ENCODE measurements around the gene SCN2B.

Gene SCN2B

GRCh38 chr11:118145285-118146227 lies 30.9 kb downstream of the SCN2B start:
- H3K4me1 ChIP-seq (ENCODE audit: control insufficient read depth, insufficient read depth, low read length), result no peaks in the 10 kb centered on the region
- H3K36me3 ChIP-seq (ENCODE audit: control insufficient read depth, insufficient read depth, low read length), result no peaks in the 10 kb centered on the region
- H3K9me3 ChIP-seq (ENCODE audit: control insufficient read depth, low read length), result no peaks in the 10 kb centered on the region
- H3K27me3 ChIP-seq (ENCODE audit: control insufficient read depth, insufficient read depth, low read length), result peaks cover 59% of the 10 kb centered on the region
- peak overlapping the region; percentile 47 for H3K9ac ChIP-seq (ENCODE audit: low read length)
- H3K4me3 ChIP-seq (ENCODE audit: low read length), result no peak overlapping the region

- H3K4me3 ChIP-seq (ENCODE audit: low read length), result no peak overlapping the region
- no peaks in the 10 kb centered on the region for H3K36me3 ChIP-seq (ENCODE audit: control insufficient read depth, insufficient read depth, low read length)
- no peaks in the 10 kb centered on the region for H3K9me3 ChIP-seq (ENCODE audit: control insufficient read depth, low read length)
- H3K4me1 ChIP-seq (ENCODE audit: control insufficient read depth, insufficient read depth, low read length), result no peaks in the 10 kb centered on the region
- H3K9ac ChIP-seq (ENCODE audit: low read length), result no peak overlapping the region
- H3K27me3 ChIP-seq (ENCODE audit: control insufficient read depth, insufficient read depth, low read length), result peaks cover 56% of the 10 kb centered on the region
Observed at GRCh38 chr11:118144301-118145268, 31.9 kb downstream of the SCN2B start.

GRCh38 chr11:118143661-118144185 lies 32.7 kb downstream of the SCN2B start:
- peaks cover 49% of the 10 kb centered on the region for H3K27me3 ChIP-seq (ENCODE audit: control insufficient read depth, insufficient read depth, low read length)
- no peaks in the 10 kb centered on the region for H3K36me3 ChIP-seq (ENCODE audit: control insufficient read depth, insufficient read depth, low read length)
- H3K4me3 ChIP-seq (ENCODE audit: low read length), result no peak overlapping the region
- H3K9ac ChIP-seq (ENCODE audit: low read length), result no peak overlapping the region
- H3K9me3 ChIP-seq (ENCODE audit: control insufficient read depth, low read length), result no peaks in the 10 kb centered on the region
- H3K4me1 ChIP-seq (ENCODE audit: control insufficient read depth, insufficient read depth, low read length), result no peaks in the 10 kb centered on the region

GRCh38 chr11:118142809-118143208 lies 33.6 kb downstream of the SCN2B start:
- Histone ChIP-seq H3K4me3 (ENCODE audit: low read length) (no peak overlapping the region), H3K9ac (ENCODE audit: low read length) (no peak overlapping the region), H3K36me3 (ENCODE audit: control insufficient read depth, insufficient read depth, low read length) (no peaks in the 10 kb centered on the region), H3K4me1 (ENCODE audit: control insufficient read depth, insufficient read depth, low read length) (no peaks in the 10 kb centered on the region), H3K27me3 (ENCODE audit: control insufficient read depth, insufficient read depth, low read length) (peaks cover 52% of the 10 kb centered on the region), H3K9me3 (ENCODE audit: control insufficient read depth, low read length) (no peaks in the 10 kb centered on the region)

- Histone ChIP-seq H3K4me1 (ENCODE audit: control insufficient read depth, insufficient read depth, low read length) (no peaks in the 10 kb centered on the region), H3K9me3 (ENCODE audit: control insufficient read depth, low read length) (no peaks in the 10 kb centered on the region), H3K27me3 (ENCODE audit: control insufficient read depth, insufficient read depth, low read length) (peaks cover 47% of the 10 kb centered on the region), H3K36me3 (ENCODE audit: control insufficient read depth, insufficient read depth, low read length) (no peaks in the 10 kb centered on the region), H3K9ac (ENCODE audit: low read length) (no peak overlapping the region), H3K4me3 (ENCODE audit: low read length) (no peak overlapping the region)
Observed at GRCh38 chr11:118142081-118142480, 34.4 kb downstream of the SCN2B start.

GRCh38 chr11:118139578-118139977 lies 36.9 kb downstream of the SCN2B start:
- H3K4me3 ChIP-seq (ENCODE audit: low read length), result no peak overlapping the region
- H3K9me3 ChIP-seq (ENCODE audit: control insufficient read depth, low read length), result no peaks in the 10 kb centered on the region
- H3K36me3 ChIP-seq (ENCODE audit: control insufficient read depth, insufficient read depth, low read length), result no peaks in the 10 kb centered on the region
- peaks cover 38% of the 10 kb centered on the region for H3K27me3 ChIP-seq (ENCODE audit: control insufficient read depth, insufficient read depth, low read length)
- no peaks in the 10 kb centered on the region for H3K4me1 ChIP-seq (ENCODE audit: control insufficient read depth, insufficient read depth, low read length)
- H3K9ac ChIP-seq (ENCODE audit: low read length), result no peak overlapping the region

- Histone ChIP-seq H3K4me3 (ENCODE audit: low read length) (no peak overlapping the region), H3K9ac (ENCODE audit: low read length) (no peak overlapping the region), H3K9me3 (ENCODE audit: control insufficient read depth, low read length) (no peaks in the 10 kb centered on the region), H3K4me1 (ENCODE audit: control insufficient read depth, insufficient read depth, low read length) (no peaks in the 10 kb centered on the region), H3K36me3 (ENCODE audit: control insufficient read depth, insufficient read depth, low read length) (no peaks in the 10 kb centered on the region), H3K27me3 (ENCODE audit: control insufficient read depth, insufficient read depth, low read length) (peaks cover 37% of the 10 kb centered on the region)
Observed at GRCh38 chr11:118138839-118139420, 37.5 kb downstream of the SCN2B start.

GRCh38 chr11:118136801-118137200 lies 39.6 kb downstream of the SCN2B start:
- Histone ChIP-seq H3K36me3 (ENCODE audit: control insufficient read depth, insufficient read depth, low read length) (no peaks in the 10 kb centered on the region), H3K4me1 (ENCODE audit: control insufficient read depth, insufficient read depth, low read length) (no peaks in the 10 kb centered on the region), H3K9ac (ENCODE audit: low read length) (no peak overlapping the region), H3K27me3 (ENCODE audit: control insufficient read depth, insufficient read depth, low read length) (peaks cover 22% of the 10 kb centered on the region), H3K9me3 (ENCODE audit: control insufficient read depth, low read length) (no peaks in the 10 kb centered on the region), H3K4me3 (ENCODE audit: low read length) (no peak overlapping the region)

GRCh38 chr11:118136341-118136740 lies 40.1 kb downstream of the SCN2B start:
- H3K9me3 ChIP-seq (ENCODE audit: control insufficient read depth, low read length), result no peaks in the 10 kb centered on the region
- no peak overlapping the region for H3K4me3 ChIP-seq (ENCODE audit: low read length)
- H3K27me3 ChIP-seq (ENCODE audit: control insufficient read depth, insufficient read depth, low read length), result peaks cover 19% of the 10 kb centered on the region
- no peak overlapping the region for H3K9ac ChIP-seq (ENCODE audit: low read length)
- no peaks in the 10 kb centered on the region for H3K36me3 ChIP-seq (ENCODE audit: control insufficient read depth, insufficient read depth, low read length)
- H3K4me1 ChIP-seq (ENCODE audit: control insufficient read depth, insufficient read depth, low read length), result no peaks in the 10 kb centered on the region

GRCh38 chr11:118135796-118136165 lies 40.7 kb downstream of the SCN2B start:
- no peak overlapping the region for H3K4me3 ChIP-seq (ENCODE audit: low read length)
- peaks cover 17% of the 10 kb centered on the region for H3K27me3 ChIP-seq (ENCODE audit: control insufficient read depth, insufficient read depth, low read length)
- H3K4me1 ChIP-seq (ENCODE audit: control insufficient read depth, insufficient read depth, low read length), result no peaks in the 10 kb centered on the region
- H3K9ac ChIP-seq (ENCODE audit: low read length), result no peak overlapping the region
- no peaks in the 10 kb centered on the region for H3K36me3 ChIP-seq (ENCODE audit: control insufficient read depth, insufficient read depth, low read length)
- H3K9me3 ChIP-seq (ENCODE audit: control insufficient read depth, low read length), result no peaks in the 10 kb centered on the region

GRCh38 chr11:118135051-118135795 lies 41.2 kb downstream of the SCN2B start:
- Histone ChIP-seq H3K9me3 (ENCODE audit: control insufficient read depth, low read length) (no peaks in the 10 kb centered on the region), H3K4me1 (ENCODE audit: control insufficient read depth, insufficient read depth, low read length) (peaks cover 5% of the 10 kb centered on the region), H3K4me3 (ENCODE audit: low read length) (no peak overlapping the region), H3K27me3 (ENCODE audit: control insufficient read depth, insufficient read depth, low read length) (peaks cover 12% of the 10 kb centered on the region), H3K36me3 (ENCODE audit: control insufficient read depth, insufficient read depth, low read length) (no peaks in the 10 kb centered on the region), H3K9ac (ENCODE audit: low read length) (no peak overlapping the region)

Measured in mucosa of stomach (tissue), 1 donor.